HL-60 (cell line): Measurements from ENCODE around the gene CUL1.

Experiments used
- DNase-seq, 2 experiments: peaks; one replicate each; pipeline ENCODE4 v3.0.0-alpha.2; 2010 to 2020; ENCODE audit warnings: low read depth in 1 of 2, low spot score in 1 of 2
- H3K27ac ChIP-seq: fragments of 250-450 bp; sonication (Bioruptor Pico); replicated peaks from 2 replicates; pipeline ENCODE4 v1.5.1; 2020; ENCODE audit warnings: mild to moderate bottlenecking, moderate library complexity
- H3K27me3 ChIP-seq: fragments of 250-450 bp; sonication (Bioruptor Pico); 2 replicates; pipeline ENCODE4 v1.5.1; 2021; ENCODE audit warnings: mild to moderate bottlenecking, moderate library complexity; ENCODE audit not compliant: insufficient read depth, poor library complexity, severe bottlenecking
- H3K4me3 ChIP-seq: replicated peaks from 2 replicates; pipeline ENCODE4 v1.5.1; 2011; ENCODE audit warnings: mild to moderate bottlenecking, control low read depth, low read length; ENCODE audit not compliant: insufficient read depth
- CTCF ChIP-seq: IDR thresholded peaks from one replicate; pipeline ENCODE4 v1.5.1; 2011; ENCODE audit warnings: low read length, control low read depth, inconsistent platforms; ENCODE audit not compliant: insufficient read depth
- GABPA ChIP-seq: IDR thresholded peaks from 2 replicates; pipeline ENCODE4 v1.6.1; 2012; ENCODE audit warnings: low read depth
- POLR2AphosphoS5 ChIP-seq: IDR thresholded peaks from 2 replicates; pipeline ENCODE4 v1.6.1; 2012; ENCODE audit warnings: low read depth
- REST ChIP-seq: IDR thresholded peaks from 2 replicates; pipeline ENCODE4 v1.6.1; 2012; ENCODE audit warnings: low read depth; ENCODE audit not compliant: insufficient replicate concordance
- SPI1 ChIP-seq: IDR thresholded peaks from 2 replicates; pipeline ENCODE4 v1.6.1; 2012; ENCODE audit warnings: low read depth, mild to moderate bottlenecking, borderline replicate concordance

Gene CUL1

GRCh38 chr7:148770004-148770403 is 71.3 kb downstream of the CUL1 start:
- TF ChIP-seq REST (no peak), SPI1 (no peak), CTCF (no peak), POLR2AphosphoS5 (no peak), GABPA (no peak)
- no peaks in the 10 kb centered on the region for H3K27me3 ChIP-seq
- no peak for DNase-seq
- H3K27ac ChIP-seq = no peak overlapping the region
- no peak overlapping the region for H3K4me3 ChIP-seq

- no peak for DNase-seq
- no peak for TF ChIP-seq SPI1
- TF ChIP-seq POLR2AphosphoS5 = no peak
- TF ChIP-seq GABPA = no peak
- no peak for TF ChIP-seq CTCF
- no peak overlapping the region for H3K4me3 ChIP-seq
- H3K27me3 ChIP-seq = no peaks in the 10 kb centered on the region
- no peak overlapping the region for H3K27ac ChIP-seq
Measured at GRCh38 chr7:148772297-148773089, 73.8 kb downstream of the CUL1 start.

- TF ChIP-seq GABPA (no peak), POLR2AphosphoS5 (no peak), REST (no peak), SPI1 (no peak), CTCF (no peak)
- Histone ChIP-seq H3K4me3 (no peak overlapping the region), H3K27ac (no peak overlapping the region)
Measured at GRCh38 chr7:148773334-148773733, 74.6 kb downstream of the CUL1 start.

GRCh38 chr7:148774471-148774870 is 75.8 kb downstream of the CUL1 start:
- DNase-seq = no peak
- no peak for TF ChIP-seq SPI1
- TF ChIP-seq POLR2AphosphoS5 = no peak
- TF ChIP-seq GABPA = no peak
- TF ChIP-seq REST = no peak
- H3K4me3 ChIP-seq = no peak overlapping the region
- H3K27ac ChIP-seq = no peak overlapping the region
- H3K27me3 ChIP-seq = no peaks in the 10 kb centered on the region

More at GRCh38 chr7:148773334-148773733, 74.6 kb downstream of the CUL1 start:
- H3K27me3 ChIP-seq = no peaks in the 10 kb centered on the region
- DNase-seq = no peak
